GM12891 (cell line): ENCODE measurements around the gene CEP120.

Experiments
- PAX5 ChIP-seq: IDR thresholded peaks from 2 replicates; pipeline ENCODE4 v1.6.1; 2011; ENCODE audit warnings: low read length, moderate library complexity, mild to moderate bottlenecking; ENCODE audit not compliant: insufficient read depth, severe bottlenecking
- POLR2A ChIP-seq: IDR thresholded peaks from 2 replicates; pipeline ENCODE4 v1.6.1; 2011; ENCODE audit warnings: low read depth, low read length, control low read depth
- POLR2AphosphoS5 ChIP-seq: IDR thresholded peaks from 2 replicates; pipeline ENCODE4 v1.6.1; 2011; ENCODE audit warnings: low read depth, low read length, control low read depth
- POU2F2 ChIP-seq: IDR thresholded peaks from 2 replicates; pipeline ENCODE4 v1.6.1; 2011; ENCODE audit warnings: low read depth, mild to moderate bottlenecking, control low read depth, low read length, moderate library complexity
- SPI1 ChIP-seq: IDR thresholded peaks from 2 replicates; pipeline ENCODE4 v1.6.1; 2011; ENCODE audit warnings: low read depth, low read length, control low read depth
- TAF1 ChIP-seq: IDR thresholded peaks from 2 replicates; pipeline ENCODE4 v1.6.1; 2011; ENCODE audit warnings: low read depth, low read length, control low read depth

GRCh38 chr5:123369371-123369968, 53.7 kb downstream of the CEP120 start:
- TF ChIP-seq TAF1, result no peak
- no peak for TF ChIP-seq POLR2AphosphoS5
- no peak for TF ChIP-seq POLR2A
- TF ChIP-seq SPI1, result no peak
- no peak for TF ChIP-seq PAX5
- no peak for TF ChIP-seq POU2F2
